ENCODE results near the gene PDSS2. TPM values are rescaled to one million over a fixed set of nuclear protein-coding genes. Genes with fewer than 3 reads are reported as not detected.

PDSS2 gene
- total and polyA plus RNA-seq, 2 of the 8 experiments (the other 6 are each of a cell fraction or from before 2014, with no cell fraction given): 10.7 to 16.1 TPM

DNA sequence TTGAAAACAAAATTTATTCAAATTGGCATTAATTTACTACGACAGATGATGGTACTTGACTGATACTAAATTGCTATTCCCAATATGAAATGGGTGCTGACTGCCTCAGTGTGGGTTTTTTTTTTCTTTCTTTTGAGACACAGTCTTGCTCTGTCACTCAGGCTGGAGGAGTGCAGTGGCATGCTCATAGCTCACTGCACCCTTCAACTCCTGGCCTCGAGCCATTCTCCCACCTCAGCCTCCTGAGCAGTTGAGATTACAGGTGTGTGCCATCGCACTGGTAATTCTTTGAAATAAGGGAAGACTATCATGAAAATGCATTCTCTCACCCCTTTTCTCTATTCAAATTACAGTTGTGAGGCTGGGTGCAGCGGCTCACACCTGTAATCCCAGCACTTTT is 22.5 kb downstream of the PDSS2 start:
- POLR2A ChIA-PET (ENCODE audit: partially characterized antibody): no interaction called here
- H3K9me3 ChIP-seq (ENCODE audit: insufficient read depth in 2 of 2, low read depth in 1 of 2, low read length in 1 of 2): no peaks in the 10 kb centered on the region
- TF ChIP-seq RBBP5 (IDR thresholded peaks at IDR 0.05; ENCODE audit: borderline replicate concordance, low read depth, low read length): no peak
- no peak for FAIRE-seq
- no peak overlapping the region for H3K14ac ChIP-seq (ENCODE audit: insufficient read length)
- H3K27ac ChIP-seq (ENCODE audit: low read depth, low read length): no peak overlapping the region
- H4K8ac ChIP-seq (ENCODE audit: extremely low read depth, insufficient read depth, low read length): no peak overlapping the region
- H3K4me3 ChIP-seq (ENCODE audit: extremely low read depth in 1 of 4, insufficient read depth in 2 of 4, low read depth in 3 of 4, low read length in 4 of 4): no peak overlapping the region
- CTCF ChIA-PET (ENCODE audit: partially characterized antibody): interaction anchor here (0.6 to 0.7 kb wide), 2 partner anchors 199 to 409 kb away, joined by 3 read pairs; no protein-coding TSS in a partner anchor
- H2BK20ac ChIP-seq (ENCODE audit: low read length): no peak overlapping the region
- H3K36me3 ChIP-seq (ENCODE audit: control insufficient read depth in 2 of 4, insufficient read depth in 4 of 4, low read length in 3 of 4): no peaks in the 10 kb centered on the region; a peak in 3 of 8 replicates
- H2AFZ ChIP-seq (ENCODE audit: low read length): no peak overlapping the region
- no peak overlapping the region for H3K4me2 ChIP-seq (ENCODE audit: insufficient read depth in 1 of 2, low read depth in 2 of 2, low read length in 2 of 2)
- H3K79me1 ChIP-seq (ENCODE audit: low read depth, low read length): peaks cover 5% of the 10 kb centered on the region
- no peaks in the 10 kb centered on the region for H3K23me2 ChIP-seq (ENCODE audit: low read depth, low read length)
- WGBS, 2 experiments (ENCODE audit: extremely low coverage in 1 of 2, insufficient coverage in 1 of 2, insufficient read length in 1 of 2, insufficient replicate concordance in 2 of 2, low coverage in 1 of 2, low lambda C conversion rate in 2 of 2, missing lambda C conversion rate in 1 of 2): 66% methylated on average over 4 of the region's 4 CpGs; no CpG with 5 or more reads in 1 of the 2 experiments
- H3K4ac ChIP-seq (replicated peaks; ENCODE audit: insufficient read length, low read depth, low read length): no peak overlapping the region
- H4K91ac ChIP-seq (replicated peaks; ENCODE audit: insufficient read length, low read length): no peak overlapping the region
- no peak overlapping the region for H2BK120ac ChIP-seq (replicated peaks; ENCODE audit: low read depth, low read length)
- no peak for DNase-seq (ENCODE audit: low read depth in 1 of 2, low spot score in 2 of 2)
- no peaks in the 10 kb centered on the region for H4K20me1 ChIP-seq (replicated peaks in 1 of 2; ENCODE audit: control insufficient read depth in 1 of 2, insufficient read depth in 2 of 2, low read length in 2 of 2)
- no peak overlapping the region for H2BK5ac ChIP-seq (ENCODE audit: low read depth, low read length)
- H3K23ac ChIP-seq (ENCODE audit: insufficient read length): no peak overlapping the region
- H3K27me3 ChIP-seq (replicated peaks in 1 of 4; ENCODE audit: control insufficient read depth in 3 of 4, extremely low read depth in 1 of 4, insufficient read depth in 3 of 4, low read length in 3 of 4): no peaks in the 10 kb centered on the region
- no peak overlapping the region for H3K9ac ChIP-seq (replicated peaks in 1 of 4; ENCODE audit: extremely low read depth in 1 of 4, low read depth in 3 of 4, low read length in 3 of 4)
- no peak overlapping the region for H2BK15ac ChIP-seq (ENCODE audit: low read length)
- no peak overlapping the region for H3K18ac ChIP-seq (ENCODE audit: extremely low read depth, low read length)
- no peak overlapping the region for H4K5ac ChIP-seq (ENCODE audit: insufficient read length, low read depth, low read length)
- 0 out of 7 replicates have a peak, but pooled peaks cover 0 to 2% (median 0%) of the 10 kb centered on the region in 4 experiments for H3K4me1 ChIP-seq (replicated peaks in 1 of 4; ENCODE audit: control insufficient read depth in 3 of 4, insufficient read depth in 4 of 4, low read length in 3 of 4)
- H2BK12ac ChIP-seq (ENCODE audit: low read depth, low read length): no peak overlapping the region
- peaks cover 4 to 19% of the 10 kb centered on the region in 2 experiments; a peak in 3 of 4 replicates for H3K79me2 ChIP-seq (ENCODE audit: control insufficient read depth in 1 of 2, insufficient read depth in 2 of 2, low read length in 2 of 2)
- no peak overlapping the region for H3K56ac ChIP-seq (replicated peaks; ENCODE audit: insufficient read length, low read depth, low read length)
- no peak overlapping the region for H2AK5ac ChIP-seq (ENCODE audit: low read depth, low read length)
